Panc1 (cell line): Measurements from ENCODE around the gene ZMAT1. TPM values are rescaled to one million over a fixed set of nuclear protein-coding genes. Genes with fewer than 3 reads are reported as not detected.
A peak's percentile ranks its signal among the peaks of the same experiment; 100 is the strongest.

Experiments
- ATAC-seq: fragments of 200-7000 bp; cut with Tn5 transposase; 2 replicates; pipeline ENCODE4 v1.9.1; 2020; ENCODE audit warnings: mild to moderate bottlenecking, moderate library complexity
- BruUV-seq: library from RNA; stranded (reverse); fragments of 400-500 nt; replicated peaks from 2 replicates; lab custom pipeline; 2021; lab: Mats Ljungman, UMichigan
- CTCF ChIA-PET: fragments of 300-600 bp; sonication (Branson Sonifier 250); formaldehyde crosslinking; loops from one replicate; lab custom pipeline; 2022; ENCODE audit warnings: antibody characterized with exemption; lab: Charles Lee
- POLR2A ChIA-PET: fragments of 300-600 bp; sonication (Branson Sonifier 250); formaldehyde crosslinking; loops from one replicate; lab custom pipeline; 2022; ENCODE audit warnings: antibody characterized with exemption; lab: Charles Lee
- DNase-seq: peaks from one replicate; pipeline ENCODE4 v3.0.0-alpha.2; 2010; ENCODE audit warnings: low read depth, low spot score
- H3K27ac ChIP-seq: 2 replicates; pipeline ENCODE4 v1.5.1; 2011; ENCODE audit warnings: mild to moderate bottlenecking, low read length, inconsistent platforms
- H3K27me3 ChIP-seq: fragments of 200-500 bp; sonication (Bioruptor generic); 2 replicates; pipeline ENCODE4 v1.6.0; 2014; ENCODE audit warnings: low read length, inconsistent platforms; ENCODE audit not compliant: control insufficient read depth, insufficient read depth
- H3K36me3 ChIP-seq: fragments of 200-500 bp; sonication (Bioruptor generic); 2 replicates; pipeline ENCODE4 v1.5.1; 2014; ENCODE audit warnings: inconsistent platforms, mild to moderate bottlenecking, low read length, moderate library complexity; ENCODE audit not compliant: control insufficient read depth, insufficient read depth
- H3K4me1 ChIP-seq: 2 replicates; pipeline ENCODE4 v1.5.1; 2011; ENCODE audit warnings: inconsistent platforms, mild to moderate bottlenecking, low read length, moderate library complexity; ENCODE audit not compliant: control insufficient read depth, insufficient read depth
- H3K4me3 ChIP-seq, 2 experiments: 2 replicates each; pipeline ENCODE4 v1.5.1; 2011 to 2012; ENCODE audit warnings: low read depth in 2 of 2, low read length in 2 of 2, mild to moderate bottlenecking in 2 of 2, inconsistent platforms in 1 of 2, moderate library complexity in 1 of 2
- H3K9me3 ChIP-seq: fragments of 200-500 bp; sonication (Bioruptor generic); 2 replicates; pipeline ENCODE4 v1.5.1; 2014; ENCODE audit warnings: low read depth, mild to moderate bottlenecking, inconsistent platforms, low read length, moderate library complexity; ENCODE audit not compliant: control insufficient read depth, insufficient read depth
- CTCF ChIP-seq: fragments of 450-650 bp; IDR thresholded peaks from 2 replicates; pipeline ENCODE4 v1.5.1; 2017; ENCODE audit warnings: mild to moderate bottlenecking
- POLR2AphosphoS5 ChIP-seq: IDR thresholded peaks from 2 replicates; pipeline ENCODE4 v1.6.1; 2012; ENCODE audit warnings: mild to moderate bottlenecking, low read depth, low read length, moderate library complexity
- REST ChIP-seq, 2 experiments: IDR thresholded peaks; 2 replicates each; pipeline ENCODE4 v1.6.1; 2011 to 2012; ENCODE audit warnings: low read depth in 2 of 2, control low read depth in 1 of 2, low read length in 1 of 2, mild to moderate bottlenecking in 1 of 2, moderate library complexity in 1 of 2; ENCODE audit not compliant: insufficient read depth in 1 of 2
- SIN3A ChIP-seq: IDR thresholded peaks from 2 replicates; pipeline ENCODE4 v1.6.1; 2012; ENCODE audit warnings: low read depth, mild to moderate bottlenecking, low read length, moderate library complexity, borderline replicate concordance; ENCODE audit not compliant: insufficient read depth
- TCF7L2 ChIP-seq: IDR thresholded peaks from 2 replicates; pipeline ENCODE4 v1.6.1; 2011; ENCODE audit warnings: mild to moderate bottlenecking, low read depth, low read length, inconsistent platforms
- in situ Hi-C: cut with HindIII; loops from 2 replicates; pipeline ENCODE4 v1.10.0; 2016; ENCODE audit warnings: low sequenced_read_pairs, low pct_unique_long_range_greater_than_20kb
- intact Hi-C: fragments of 100-400 bp; cut with micrococcal nuclease; formaldehyde crosslinking; loops from one replicate; pipeline ENCODE4 v1.10.0; 2022; ENCODE audit not compliant: unreplicated experiment
- total RNA-seq: library from RNA; stranded (reverse); gene quantifications from one replicate; pipeline ENCODE4 v1.2.1, GENCODE V29; 2021; ENCODE audit not compliant: unreplicated experiment

The ZMAT1 gene
- total RNA-seq, 1 experiment from 2014 or later: 5.7 TPM

DNA sequence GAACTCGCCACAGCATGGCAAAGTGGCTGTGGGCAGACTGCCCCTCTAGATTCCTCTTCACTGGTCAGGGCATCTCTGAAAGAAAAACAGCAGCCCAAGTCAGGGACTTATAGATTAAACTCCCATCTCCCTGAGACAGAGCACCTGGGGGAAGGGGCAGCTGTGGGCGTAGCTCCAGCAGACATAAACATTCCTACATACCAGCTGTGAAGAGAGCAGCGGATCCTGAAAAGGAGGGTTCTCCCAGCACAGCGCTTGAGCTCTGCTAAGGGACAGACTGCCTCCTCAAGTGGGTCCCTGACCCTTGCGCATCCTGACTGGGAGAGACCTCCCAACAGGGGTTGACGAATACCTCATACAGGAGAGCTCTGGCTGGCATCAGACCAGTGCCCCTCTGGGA is 18.8 kb upstream of the ZMAT1 start:
- Histone ChIP-seq H3K27me3 (no peaks in the 10 kb centered on the region; the same call in 1 of the 2 replicates), H3K27ac (no peak overlapping the region), H3K36me3 (no peaks in the 10 kb centered on the region), H3K9me3 (no peaks in the 10 kb centered on the region), H3K4me3 (no peak overlapping the region), H3K4me1 (no peaks in the 10 kb centered on the region)
- DNase-seq (no peak), ATAC-seq (no peak)
- in situ Hi-C loops: no loop called here
- ChIA-PET CTCF (no interaction called here), POLR2A (no interaction called here)
- intact Hi-C loops: no loop called here
- no TSS peak for BruUV-seq
- TF ChIP-seq SIN3A (no peak), TCF7L2 (no peak), REST (IDR thresholded peaks at IDR 0.05; ENCODE audit: insufficient read depth in 1 of 2, low read depth in 2 of 2, low read length in 1 of 2) (no peak), POLR2AphosphoS5 (no peak), CTCF (no peak)

GRCh38 chrX:101932249-101932570 is 383 bp upstream of the ZMAT1 start:
- no peak for DNase-seq
- BruUV-seq: no TSS peak
- ATAC-seq: no peak
- Histone ChIP-seq H3K4me3 (peak overlapping the region; percentile 61 to 76), H3K4me1 (peaks cover 3% of the 10 kb centered on the region; the same call in 1 of the 2 replicates), H3K27ac (peak overlapping the region; percentile 58), H3K27me3 (no peaks in the 10 kb centered on the region), H3K9me3 (no peaks in the 10 kb centered on the region), H3K36me3 (no peaks in the 10 kb centered on the region)
- ChIA-PET POLR2A (interaction anchor here (0.6 to 1.3 kb wide), 3 partner anchors 28 to 53 kb away, joined by 3 to 5 read pairs (median 3); no protein-coding TSS in a partner anchor), CTCF (no interaction called here)
- in situ Hi-C loops (no loop called here), intact Hi-C loops (no loop called here)
- TF ChIP-seq CTCF (no peak), SIN3A (no peak), REST (IDR thresholded peaks at IDR 0.05; ENCODE audit: insufficient read depth in 1 of 2, low read depth in 2 of 2, low read length in 1 of 2) (no peak), POLR2AphosphoS5 (no peak), TCF7L2 (no peak)
